Heart left ventricle (tissue), 16 donors: Measurements from ENCODE around the gene GABARAP. TPM values are rescaled to one million over a fixed set of nuclear protein-coding genes. Genes with fewer than 3 reads are reported as not detected.

Experiments
- ATAC-seq, 4 donors: fragments of 200-7000 bp; cut with Tn5 transposase; one replicate each; pipeline ENCODE4 v1.9.1; 2020 to 2022; ENCODE audit warnings: moderate library complexity in 4 of 4, mild to moderate bottlenecking in 3 of 4, moderate number of reproducible peaks in 1 of 4
- DNase-seq, 5 donors: peaks; one replicate each; pipeline ENCODE4 v3.0.0-alpha.2; 2020
- H3K27ac ChIP-seq, 12 donors: fragments of 200-600 bp; sonication (generic) in 4 of 12; one replicate each; pipeline versions ENCODE4 v1.5.0 to v1.8.0; 2016 to 2022; ENCODE audit warnings: mild to moderate bottlenecking in 2 of 12
- H3K27me3 ChIP-seq, 9 donors: fragments of 200-600 bp; sonication (generic) in 2 of 9; one replicate each; pipeline versions ENCODE4 v1.5.1 to v1.8.0; 2016 to 2022; ENCODE audit warnings: mild to moderate bottlenecking in 3 of 9
- H3K36me3 ChIP-seq, 9 donors: fragments of 200-600 bp; sonication (generic) in 2 of 9; one replicate each; pipeline versions ENCODE4 v1.5.0 to v1.8.0; 2018 to 2022; ENCODE audit warnings: mild to moderate bottlenecking in 2 of 9
- H3K4me1 ChIP-seq, 12 donors: fragments of 200-600 bp; sonication (generic) in 4 of 12; one replicate each; pipeline versions ENCODE4 v1.5.0 to v1.8.0; 2016 to 2022; ENCODE audit warnings: mild to moderate bottlenecking in 3 of 12
- H3K4me3 ChIP-seq, 12 donors: fragments of 200-600 bp; sonication (generic) in 4 of 12; one replicate each; pipeline versions ENCODE4 v1.5.0 to v1.8.0; 2017 to 2022; ENCODE audit warnings: mild to moderate bottlenecking in 9 of 12, moderate library complexity in 4 of 12
- H3K9me3 ChIP-seq, 12 donors: fragments of 200-600 bp; sonication (generic) in 4 of 12; one replicate each; pipeline versions ENCODE4 v1.5.0 to v1.8.0; 2016 to 2022; ENCODE audit warnings: mild to moderate bottlenecking in 1 of 12
- POLR2A ChIP-seq, 2 donors: fragments of 450-650 bp; IDR thresholded peaks; one replicate each; pipeline ENCODE4 v1.6.1; 2017; ENCODE audit warnings: antibody characterized with exemption in 2 of 2, mild to moderate bottlenecking in 2 of 2, moderate library complexity in 2 of 2
- WGBS, 4 donors: extraction: QIAGEN DNeasy Blood & Tissue Kit in 2 of 4; methylation state at CpG; one replicate each; pipeline versions ENCODE4 v1.1.5 to v1.1.7; 2013 to 2018; 5-methylcytosine and 5-hydroxymethylcytosine counted together
- intact Hi-C, 10 donors: fragments of 100-400 bp; cut with DNase I; formaldehyde crosslinking; loops; one replicate each; pipeline versions ENCODE4 v1.11.1 to v1.14.2; 2022
- polyA plus RNA-seq, 2 donors: library from polyadenylated mRNA; stranded (reverse); fragments of 200-250 nt; gene quantifications; one replicate each; pipeline ENCODE4 v1.2.3, GENCODE V29; 2013
- total RNA-seq, 9 donors: library from RNA; depleted of rRNA in 2 of 9; stranded (reverse); fragments of >200 nt in 2 of 9; fragmentation: NEBNext Ultra II Directional in 3 of 9; extraction: Animal tissue kit (Norgen Biotek cat#: 25700) in 3 of 9; gene quantifications; one replicate each; pipeline versions ENCODE4 v1.1.0 to v1.2.4, GENCODE V29; 2016 to 2023
- TF ChIP-seq, protein P1 (sequence below), 12 donors: fragments of 200-600 bp; sonication (generic) in 4 of 12; IDR thresholded peaks; one replicate each; pipeline versions ENCODE4 v1.5.0 to v1.8.0; 2018 to 2022; ENCODE audit warnings: antibody characterized with exemption in 12 of 12, mild to moderate bottlenecking in 5 of 12
- donor health status: ischemic (EF 13 %, LVEDD 7.1; RV severe dilation, severe dysfunction).
- donor health status: healthy with polysubstance abuse.
- donor health status: DM: no; HTN: yes; CAD: no.
- donor health status: DM: no; HTN: no; CAD: no.
- donor health status: ischemic (EF 25% LVEDD 6.9; RV normal size, moderate dysfunction).
- donor health status: ischemic (EF 25% LVEDD 5.7; RV mildly dilated, moderate dysfunction).
- donor health status: healthy.
- donor health status: DM: yes; HTN: yes; CAD: no.
- donor health status: ischemic (EF 35%, LVEDD 5.7; RV mildly dilated, moderate dysfunction).
- donor health status: nonischemic (EF 11% LVEDD 7.7; RV severe dilation, severe dysfunction).
- donor health status: DM: yes; HTN: yes; CAD: no.
- donor health status: PGD.
- donor health status: ischemic (EF 29% LVEDD 5.4; RV normal size, mild dysfunction).
- donor health status: nonischemic (EF 23%, LVEDD 6.1; RV moderate dilation, normal function).

Gene GABARAP
- total and polyA plus RNA-seq, 11 donors: 293 to 674 (median 493) TPM

DNA sequence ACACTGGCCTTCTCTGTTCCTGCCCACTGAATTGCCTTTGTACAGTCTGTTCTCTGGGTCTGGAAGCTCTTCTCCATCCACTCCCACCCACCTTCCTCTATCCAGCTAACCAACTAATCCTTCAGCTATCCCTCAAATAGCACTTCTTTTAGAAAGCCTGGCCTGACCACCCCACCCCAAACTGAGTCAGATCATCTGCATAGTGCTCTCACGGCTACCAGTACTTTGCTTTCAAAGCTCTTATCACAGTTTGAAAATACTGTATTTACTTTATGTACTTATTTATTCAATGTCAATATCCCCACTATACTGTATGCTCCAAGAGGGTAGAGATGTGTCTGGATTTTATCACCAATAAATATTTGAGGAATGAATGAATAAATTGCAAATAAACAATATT lies 24.5 kb upstream of the GABARAP start:
- peaks cover 12 to 48% (median 26%) of the 10 kb centered on the region in 9 donors for H3K27me3 ChIP-seq
- no peak overlapping the region for H3K4me3 ChIP-seq
- H3K4me1 ChIP-seq: peaks cover 0 to 20% (median 13%) of the 10 kb centered on the region in 12 donors
- no peaks in the 10 kb centered on the region for H3K36me3 ChIP-seq
- intact Hi-C loops: no loop called here
- H3K9me3 ChIP-seq: no peaks in the 10 kb centered on the region
- WGBS, 4 donors: 59 to 78% (median 68%) methylated on average over 1 of the region's 1 CpG
- ATAC-seq (no peak), DNase-seq (no peak)
- TF ChIP-seq, protein P1, sequence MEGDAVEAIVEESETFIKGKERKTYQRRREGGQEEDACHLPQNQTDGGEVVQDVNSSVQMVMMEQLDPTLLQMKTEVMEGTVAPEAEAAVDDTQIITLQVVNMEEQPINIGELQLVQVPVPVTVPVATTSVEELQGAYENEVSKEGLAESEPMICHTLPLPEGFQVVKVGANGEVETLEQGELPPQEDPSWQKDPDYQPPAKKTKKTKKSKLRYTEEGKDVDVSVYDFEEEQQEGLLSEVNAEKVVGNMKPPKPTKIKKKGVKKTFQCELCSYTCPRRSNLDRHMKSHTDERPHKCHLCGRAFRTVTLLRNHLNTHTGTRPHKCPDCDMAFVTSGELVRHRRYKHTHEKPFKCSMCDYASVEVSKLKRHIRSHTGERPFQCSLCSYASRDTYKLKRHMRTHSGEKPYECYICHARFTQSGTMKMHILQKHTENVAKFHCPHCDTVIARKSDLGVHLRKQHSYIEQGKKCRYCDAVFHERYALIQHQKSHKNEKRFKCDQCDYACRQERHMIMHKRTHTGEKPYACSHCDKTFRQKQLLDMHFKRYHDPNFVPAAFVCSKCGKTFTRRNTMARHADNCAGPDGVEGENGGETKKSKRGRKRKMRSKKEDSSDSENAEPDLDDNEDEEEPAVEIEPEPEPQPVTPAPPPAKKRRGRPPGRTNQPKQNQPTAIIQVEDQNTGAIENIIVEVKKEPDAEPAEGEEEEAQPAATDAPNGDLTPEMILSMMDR (IDR thresholded peaks at IDR 0.05): no peak
- no peak for TF ChIP-seq POLR2A (IDR thresholded peaks at IDR 0.05)
- H3K27ac ChIP-seq: no peak overlapping the region

DNA sequence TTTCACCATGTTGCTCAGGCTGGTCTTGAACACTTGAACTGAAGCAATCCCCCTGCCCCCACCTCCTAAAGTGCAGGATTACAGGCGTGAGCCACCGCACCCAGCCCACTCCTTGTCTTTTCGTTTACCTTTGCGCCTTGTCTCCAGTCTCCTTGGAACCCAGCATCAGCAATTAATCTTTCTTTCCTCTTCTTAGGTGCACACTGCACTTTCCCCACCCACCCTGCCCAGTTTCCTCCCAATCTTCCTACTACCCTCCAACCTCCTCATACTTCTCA lies 21.5 kb upstream of the GABARAP start:
- H3K4me1 ChIP-seq: peaks cover 0 to 36% (median 23%) of the 10 kb centered on the region in 12 donors
- DNase-seq (no peak), ATAC-seq (no peak)
- no peaks in the 10 kb centered on the region for H3K9me3 ChIP-seq
- H3K4me3 ChIP-seq: peak overlapping the region in 2 of 12 donors; percentile 26 to 64
- H3K36me3 ChIP-seq: peaks cover 0 to 13% (median 8%) of the 10 kb centered on the region in 9 donors
- 49 to 66% (median 56%) methylated on average over 4 of the region's 4 CpGs for WGBS, 4 donors
- intact Hi-C loops: no loop called here
- H3K27ac ChIP-seq: no peak overlapping the region
- peaks cover 18 to 62% (median 36%) of the 10 kb centered on the region in 9 donors for H3K27me3 ChIP-seq
- TF ChIP-seq POLR2A (IDR thresholded peaks at IDR 0.05): no peak
- TF ChIP-seq, protein P1 (IDR thresholded peaks at IDR 0.05): no peak

DNA sequence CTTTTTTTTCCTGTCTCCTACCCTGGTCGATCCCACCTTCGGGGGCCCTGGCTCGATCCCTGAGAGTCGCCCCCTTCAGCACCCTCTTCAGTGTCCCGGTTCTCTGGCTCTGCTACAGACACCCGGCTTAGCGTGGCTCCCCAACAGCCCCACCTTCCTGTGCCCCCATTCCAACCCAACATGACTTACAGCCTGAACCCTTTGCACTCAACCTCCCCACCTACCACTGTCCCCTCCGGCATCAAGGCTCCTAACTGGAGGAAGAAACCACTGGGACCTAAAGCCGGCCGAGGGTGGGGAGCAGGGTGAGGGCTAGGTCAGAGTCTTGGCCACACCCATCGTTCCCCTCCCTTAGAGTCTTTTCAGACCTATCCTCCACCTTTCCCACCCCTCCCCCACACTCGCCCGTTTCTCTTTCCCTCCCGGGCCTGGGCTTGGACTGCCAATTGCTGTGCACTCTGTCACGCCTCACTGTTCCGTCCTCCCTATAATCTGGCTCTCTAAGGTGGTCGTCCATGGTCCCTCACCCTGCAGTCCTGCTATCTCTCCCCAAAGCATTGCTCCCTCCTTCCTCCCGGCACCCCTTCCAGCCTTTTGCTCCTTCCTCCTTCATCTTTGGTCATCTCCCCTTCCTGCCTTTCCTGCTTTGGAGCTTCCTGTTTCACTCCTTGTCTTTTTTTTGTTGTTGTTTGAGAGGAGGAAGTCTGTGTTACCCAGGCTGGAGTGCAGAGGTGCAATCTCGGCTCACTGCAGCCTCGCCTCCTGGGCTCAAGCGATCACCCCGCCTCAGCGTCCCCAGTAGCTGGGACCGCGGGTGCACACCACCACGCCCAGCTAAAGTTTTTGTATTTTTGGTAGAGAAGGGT lies 20.9 kb upstream of the GABARAP start:
- ATAC-seq (peak in 2 of 4 donors; percentile 8 to 31), DNase-seq (peak in 1 of 5 donors; percentile 33)
- Histone ChIP-seq H3K4me1 (peaks cover 0 to 36% (median 23%) of the 10 kb centered on the region in 12 donors), H3K4me3 (peak overlapping the region in 9 of 12 donors; percentile 12 to 64 (median 28)), H3K9me3 (no peaks in the 10 kb centered on the region), H3K27me3 (peaks cover 18 to 62% (median 36%) of the 10 kb centered on the region in 9 donors), H3K36me3 (peaks cover 0 to 19% (median 14%) of the 10 kb centered on the region in 9 donors), H3K27ac (no peak overlapping the region)
- 9 to 14% (median 11%) methylated on average over 26 of the region's 26 CpGs for WGBS, 4 donors
- no peak for TF ChIP-seq POLR2A (IDR thresholded peaks at IDR 0.05)
- TF ChIP-seq, protein P1 (IDR thresholded peaks at IDR 0.05): no peak
- intact Hi-C loops: no loop called here

DNA sequence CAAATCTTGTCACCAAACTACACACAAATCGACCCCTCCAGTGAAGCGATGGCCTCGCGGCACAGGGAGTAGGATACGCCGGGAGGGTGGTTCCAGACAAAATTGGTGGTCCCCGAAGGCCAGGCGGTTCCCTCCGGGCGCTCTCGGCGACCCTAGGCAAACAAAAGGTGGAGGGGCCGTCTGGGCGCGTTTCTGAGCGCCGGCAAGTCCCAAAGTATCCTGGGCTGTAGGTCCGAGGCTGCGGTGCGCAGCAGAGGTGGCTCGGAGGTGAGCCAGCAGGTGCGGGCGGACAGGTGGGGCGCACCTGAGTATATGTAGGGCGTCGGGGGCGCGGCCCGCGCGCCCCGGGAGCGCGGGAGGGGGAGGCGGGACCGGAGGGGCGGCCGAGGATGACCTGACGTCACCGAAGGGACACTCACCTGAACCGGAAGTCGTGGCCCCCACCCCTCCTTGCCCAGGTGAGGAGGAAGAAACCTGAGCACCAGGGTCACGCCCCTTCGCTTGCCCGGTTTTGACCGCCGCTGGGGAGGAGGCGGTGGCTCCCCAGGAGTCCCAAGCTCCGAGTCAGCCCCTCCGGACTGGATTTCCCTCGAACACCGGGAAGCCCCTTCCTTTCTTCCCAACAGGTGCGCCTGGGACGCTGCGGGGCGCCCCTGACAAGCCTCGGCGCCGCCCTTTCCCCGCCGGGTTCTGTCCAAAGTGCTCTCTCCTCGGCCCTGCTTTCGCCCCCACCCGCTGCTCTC lies 20.1 kb upstream of the GABARAP start, which contains the start of gene CLDN7:
CLDN7 (minus strand) TSS at position 287 of the 743 bp plus-strand sequence. CDS start 435 bp downstream, outside the sequence.
- peak within 1 kb of the TSS in 2 of 12 donors; percentile 19 to 33 for H3K27ac ChIP-seq
- no peak for ATAC-seq
- whole genome bisulfite sequencing, 4 donors: 7 to 15% (median 8%) methylated on average over 38 to 64 of the region's 64 CpGs
- no peak for DNase-seq
- no peaks in the 10 kb centered on the region for H3K9me3 ChIP-seq
- H3K27me3 ChIP-seq: peaks cover 18 to 57% (median 36%) of the 10 kb centered on the region in 9 donors
- intact Hi-C loops: no loop called here
- H3K4me3 ChIP-seq: peak within 1 kb of the TSS; percentile 9 to 64 (median 52)
- peaks cover 0 to 36% (median 23%) of the 10 kb centered on the region in 12 donors for H3K4me1 ChIP-seq
- H3K36me3 ChIP-seq: peaks cover 0 to 27% (median 22%) of the 10 kb centered on the region in 9 donors
- TF ChIP-seq, protein P1 (IDR thresholded peaks at IDR 0.05): no peak
- TF ChIP-seq POLR2A (IDR thresholded peaks at IDR 0.05): no peak
